GM23338 (cell line): ENCODE results near the gene ARHGEF28.

Source experiments
- EZH2 ChIP-seq: fragments of 200-600 bp; sonication (generic); IDR thresholded peaks from one replicate; pipeline ENCODE4 v1.8.0; 2017; ENCODE audit warnings: antibody characterized with exemption, mild to moderate bottlenecking, low read depth; ENCODE audit not compliant: unreplicated experiment
- EZH2phosphoT487 ChIP-seq: fragments of 200-600 bp; sonication (generic); IDR thresholded peaks from one replicate; pipeline ENCODE4 v1.8.1; 2018; ENCODE audit warnings: antibody characterized with exemption; ENCODE audit not compliant: unreplicated experiment
- NANOG ChIP-seq: IDR thresholded peaks from 2 replicates; pipeline ENCODE4 v1.6.1; 2016; ENCODE audit warnings: antibody characterized with exemption, borderline replicate concordance
- POLR2AphosphoS5 ChIP-seq: IDR thresholded peaks from 2 replicates; pipeline ENCODE4 v1.6.1; 2016; ENCODE audit warnings: antibody characterized with exemption, low read depth
- ZNF114 ChIP-seq: fragments of 250-450 bp; sonication (Bioruptor Pico); IDR thresholded peaks from 2 replicates; pipeline ENCODE4 v1.5.0; 2020; ENCODE audit warnings: mild to moderate bottlenecking, moderate library complexity
- TF ChIP-seq, protein P1 (sequence below), 2 experiments: fragments of 200-600 bp in 1 of 2; sonication (generic) in 1 of 2; conservative IDR thresholded peaks; 2 replicates each; pipeline versions ENCODE4 v1.5.1 to v1.6.1; 2016 to 2017; ENCODE audit warnings: antibody characterized with exemption in 2 of 2, low read depth in 2 of 2, mild to moderate bottlenecking in 2 of 2, moderate library complexity in 1 of 2

- TF ChIP-seq, protein P1, sequence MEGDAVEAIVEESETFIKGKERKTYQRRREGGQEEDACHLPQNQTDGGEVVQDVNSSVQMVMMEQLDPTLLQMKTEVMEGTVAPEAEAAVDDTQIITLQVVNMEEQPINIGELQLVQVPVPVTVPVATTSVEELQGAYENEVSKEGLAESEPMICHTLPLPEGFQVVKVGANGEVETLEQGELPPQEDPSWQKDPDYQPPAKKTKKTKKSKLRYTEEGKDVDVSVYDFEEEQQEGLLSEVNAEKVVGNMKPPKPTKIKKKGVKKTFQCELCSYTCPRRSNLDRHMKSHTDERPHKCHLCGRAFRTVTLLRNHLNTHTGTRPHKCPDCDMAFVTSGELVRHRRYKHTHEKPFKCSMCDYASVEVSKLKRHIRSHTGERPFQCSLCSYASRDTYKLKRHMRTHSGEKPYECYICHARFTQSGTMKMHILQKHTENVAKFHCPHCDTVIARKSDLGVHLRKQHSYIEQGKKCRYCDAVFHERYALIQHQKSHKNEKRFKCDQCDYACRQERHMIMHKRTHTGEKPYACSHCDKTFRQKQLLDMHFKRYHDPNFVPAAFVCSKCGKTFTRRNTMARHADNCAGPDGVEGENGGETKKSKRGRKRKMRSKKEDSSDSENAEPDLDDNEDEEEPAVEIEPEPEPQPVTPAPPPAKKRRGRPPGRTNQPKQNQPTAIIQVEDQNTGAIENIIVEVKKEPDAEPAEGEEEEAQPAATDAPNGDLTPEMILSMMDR (conservative IDR thresholded peaks at IDR 0.05; ENCODE audit: low read depth in 2 of 2), result no peak
- no peak for TF ChIP-seq EZH2phosphoT487
- TF ChIP-seq EZH2, result no peak
- TF ChIP-seq ZNF114, result no peak
- no peak for TF ChIP-seq POLR2AphosphoS5
- TF ChIP-seq NANOG, result no peak
These were observed 324.5 kb downstream of the ARHGEF28 start for GRCh38 chr5:73950441-73950873.
